Psoas muscle (tissue), 8 donors: Measurements from ENCODE around the gene LBHD2. TPM values are rescaled to one million over a fixed set of nuclear protein-coding genes. Genes with fewer than 3 reads are reported as not detected.

Experiments used
- ATAC-seq, 4 donors: fragments of 200-7000 bp; cut with Tn5 transposase; one replicate each; pipeline ENCODE4 v1.9.1; 2020; ENCODE audit warnings: moderate library complexity in 3 of 4, mild to moderate bottlenecking in 2 of 4
- DNase-seq, 2 donors: peaks; one replicate each; pipeline ENCODE4 v3.0.0-alpha.2; 2020
- H3K27ac ChIP-seq: fragments of 200-600 bp; one replicate; pipeline ENCODE4 v1.8.0; 2022
- H3K27me3 ChIP-seq, 3 donors: fragments of 200-600 bp in 1 of 3; one replicate each; pipeline versions ENCODE4 v1.6.1 to v1.8.0; 2013 to 2022; ENCODE audit warnings: low read length in 2 of 3, mild to moderate bottlenecking in 2 of 3, moderate library complexity in 1 of 3; ENCODE audit not compliant: insufficient read depth in 3 of 3
- H3K36me3 ChIP-seq, 2 donors: fragments of 200-600 bp in 1 of 2; one replicate each; pipeline versions ENCODE4 v1.6.1 to v1.8.0; 2013 to 2022; ENCODE audit warnings: low read depth in 1 of 2, mild to moderate bottlenecking in 1 of 2, moderate library complexity in 1 of 2; ENCODE audit not compliant: insufficient read depth in 1 of 2
- H3K4me1 ChIP-seq: fragments of 200-600 bp; one replicate; pipeline ENCODE4 v1.8.0; 2022
- H3K4me3 ChIP-seq: fragments of 200-600 bp; one replicate; pipeline ENCODE4 v1.8.0; 2022; ENCODE audit warnings: mild to moderate bottlenecking
- H3K9me3 ChIP-seq: fragments of 200-600 bp; one replicate; pipeline ENCODE4 v1.8.0; 2022
- CTCF ChIP-seq: fragments of 200-600 bp; IDR thresholded peaks from one replicate; pipeline ENCODE4 v1.8.0; 2022; ENCODE audit warnings: antibody characterized with exemption
- WGBS, 3 donors: extraction: QIAGEN DNeasy Blood & Tissue Kit; methylation state at CpG; one replicate each; pipeline versions ENCODE4 v1.1.6 to v1.1.7; 2013; 5-methylcytosine and 5-hydroxymethylcytosine counted together
- intact Hi-C, 2 donors: fragments of 100-400 bp; cut with DNase I; formaldehyde crosslinking; loops; one replicate each; pipeline versions ENCODE4 v1.11.0 to v1.14.2; 2022
- polyA plus RNA-seq, 3 donors: library from polyadenylated mRNA; stranded (reverse); fragments of 200-250 nt; gene quantifications; one replicate each; pipeline ENCODE4 v1.2.3, GENCODE V29; 2013
- total RNA-seq, 4 donors: library from RNA; stranded (reverse); fragmentation: NEBNext Ultra II Directional in 2 of 4; extraction: Animal tissue kit (Norgen Biotek cat#: 25700) in 2 of 4; gene quantifications; one replicate each; pipeline versions ENCODE4 v1.2.1 to v1.2.4, GENCODE V29; 2021 to 2023
- donor health status: healthy with polysubstance abuse.
- donor health status: DM: no; HTN: no; CAD: no; lungs with moderate emphysema.
- donor health status: Bipolar disorder and iron deficiency.
- donor health status: healthy.
- donor health status: DM: yes; HTN: yes; CAD: no.
- donor health status: DM: no; HTN: no; CAD: no.
- donor health status: DM: no; HTN: no; CAD: no.
- donor health status: DM: yes; HTN: yes; CAD: no.

The LBHD2 gene
- total and polyA plus RNA-seq, 7 donors: not detected

DNA sequence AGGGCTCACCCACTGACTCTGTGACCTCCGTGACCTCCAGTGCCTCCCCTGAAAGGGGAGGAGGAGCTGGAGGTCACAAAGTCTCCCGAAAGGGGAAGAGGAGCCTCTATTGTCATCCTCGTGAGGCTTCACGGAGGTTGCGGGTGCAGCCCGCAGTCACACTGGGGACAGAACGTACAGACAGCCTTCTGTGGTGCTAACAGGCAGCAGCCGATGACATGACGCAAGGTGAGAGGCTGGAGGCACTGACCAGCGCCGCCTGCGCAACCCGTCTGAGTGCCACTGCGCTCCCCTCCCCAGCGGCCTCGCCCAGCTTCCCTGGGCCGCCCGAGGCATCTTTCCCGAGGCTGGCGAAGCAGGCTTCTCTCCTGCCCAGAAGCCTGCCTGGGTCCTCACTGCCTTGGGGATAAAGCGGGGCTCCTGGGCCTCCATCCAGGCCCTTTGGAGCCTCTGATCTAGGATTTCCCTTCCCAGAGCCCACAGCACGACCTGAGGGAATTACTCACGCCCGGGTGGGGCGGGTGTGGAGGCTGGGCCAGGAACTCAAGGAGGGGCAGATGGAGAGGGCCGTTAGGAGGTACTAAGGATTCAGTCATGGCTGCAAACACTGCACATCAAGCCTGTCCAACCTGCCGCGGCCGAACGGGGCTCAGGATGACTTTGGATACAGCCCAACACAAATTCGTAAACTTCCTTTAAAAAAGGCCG lies 12.3 kb upstream of the LBHD2 start:
- H3K36me3 ChIP-seq: no peaks in the 10 kb centered on the region
- no peak overlapping the region for H3K27ac ChIP-seq
- 73 to 79% (median 75%) methylated on average over 32 of the region's 32 CpGs for WGBS, 3 donors
- H3K9me3 ChIP-seq: no peaks in the 10 kb centered on the region
- intact Hi-C loops: loop anchor here in 1 of 2 donors (10.0 kb wide), 1 partner anchor 377 kb away; no protein-coding TSS in a partner anchor
- DNase-seq (no peak), ATAC-seq (no peak)
- no peaks in the 10 kb centered on the region for H3K27me3 ChIP-seq
- TF ChIP-seq CTCF: no peak
- H3K4me1 ChIP-seq: no peaks in the 10 kb centered on the region
- no peak overlapping the region for H3K4me3 ChIP-seq

DNA sequence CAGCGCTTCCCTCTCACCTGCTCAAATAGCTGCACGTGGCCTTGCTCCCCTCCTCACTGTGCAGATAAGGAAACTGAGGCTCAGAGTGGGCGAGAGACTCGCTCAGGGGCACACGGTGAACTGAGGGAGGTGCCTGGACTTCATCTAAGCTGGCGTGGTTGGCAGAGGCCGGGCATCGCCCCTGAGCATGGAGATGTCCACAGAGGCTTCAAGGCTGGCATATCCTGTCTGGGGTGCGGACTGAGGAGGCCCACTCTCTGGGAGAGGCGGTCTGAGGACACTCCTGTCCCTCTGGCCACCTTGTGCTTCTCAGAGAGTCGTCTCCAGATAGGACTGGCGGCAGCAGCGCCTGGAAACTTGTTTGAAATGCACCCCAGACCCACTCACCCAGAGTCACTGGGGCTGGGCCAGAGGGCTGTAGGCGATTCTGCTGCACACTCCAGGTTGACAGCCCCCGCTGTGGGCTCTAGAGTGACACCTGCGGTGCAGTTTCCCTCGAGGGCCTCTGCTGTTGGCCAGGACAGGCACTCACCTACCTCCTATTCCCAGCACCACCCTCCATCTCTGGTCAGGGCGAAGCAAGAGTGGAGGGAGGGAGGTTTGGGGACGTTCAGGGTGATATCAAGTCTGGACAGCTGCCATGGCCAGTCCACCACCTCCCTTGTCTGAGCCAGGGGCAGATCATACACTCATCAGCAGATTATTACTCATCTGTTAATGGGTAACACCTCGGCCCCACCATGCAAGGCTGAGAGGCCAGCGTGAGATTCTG lies 11.2 kb upstream of the LBHD2 start:
- no peaks in the 10 kb centered on the region for H3K36me3 ChIP-seq
- no peaks in the 10 kb centered on the region for H3K27me3 ChIP-seq
- no peaks in the 10 kb centered on the region for H3K9me3 ChIP-seq
- H3K4me3 ChIP-seq: no peak overlapping the region
- ATAC-seq: no peak
- no peak for TF ChIP-seq CTCF
- WGBS, 3 donors: 79 to 82% (median 82%) methylated on average over 21 of the region's 21 CpGs
- intact Hi-C loops: loop anchor here in 1 of 2 donors (10.0 kb wide), 1 partner anchor 378 kb away; no protein-coding TSS in a partner anchor
- H3K27ac ChIP-seq: no peak overlapping the region
- no peak for DNase-seq
- H3K4me1 ChIP-seq: no peaks in the 10 kb centered on the region

DNA sequence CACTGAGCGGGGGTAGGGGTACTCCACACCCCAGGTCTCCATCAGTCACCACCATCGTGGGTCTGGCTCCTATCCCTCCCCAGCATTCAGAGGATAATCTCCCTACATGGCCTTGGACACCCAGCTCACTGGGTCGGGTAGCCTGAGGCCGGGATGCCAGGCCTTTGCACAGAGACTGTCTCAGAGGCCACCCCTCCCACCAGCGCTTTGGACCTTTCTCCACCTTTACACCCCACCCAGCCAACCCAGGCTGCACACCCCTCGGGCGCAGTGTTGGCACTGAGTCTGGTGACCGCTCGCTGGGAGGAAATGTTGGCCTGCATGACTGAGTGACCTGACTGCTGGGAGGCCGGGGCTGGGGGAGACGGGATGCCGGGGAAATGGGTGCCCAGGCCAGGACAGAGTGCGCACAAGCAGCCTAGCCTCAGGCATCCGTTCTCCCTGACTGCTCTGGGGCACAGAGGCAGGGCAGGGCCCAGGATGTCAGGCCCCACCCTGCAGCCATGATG lies 10.6 kb upstream of the LBHD2 start:
- Histone ChIP-seq H3K9me3 (no peaks in the 10 kb centered on the region), H3K36me3 (no peaks in the 10 kb centered on the region), H3K27me3 (no peaks in the 10 kb centered on the region), H3K27ac (no peak overlapping the region), H3K4me3 (no peak overlapping the region), H3K4me1 (no peaks in the 10 kb centered on the region)
- TF ChIP-seq CTCF: no peak
- WGBS, 3 donors: 71 to 80% (median 75%) methylated on average over 14 of the region's 14 CpGs
- ATAC-seq: no peak
- DNase-seq: no peak
- intact Hi-C loops: loop anchor here in 1 of 2 donors (10.0 kb wide), 1 partner anchor 379 kb away; no protein-coding TSS in a partner anchor

DNA sequence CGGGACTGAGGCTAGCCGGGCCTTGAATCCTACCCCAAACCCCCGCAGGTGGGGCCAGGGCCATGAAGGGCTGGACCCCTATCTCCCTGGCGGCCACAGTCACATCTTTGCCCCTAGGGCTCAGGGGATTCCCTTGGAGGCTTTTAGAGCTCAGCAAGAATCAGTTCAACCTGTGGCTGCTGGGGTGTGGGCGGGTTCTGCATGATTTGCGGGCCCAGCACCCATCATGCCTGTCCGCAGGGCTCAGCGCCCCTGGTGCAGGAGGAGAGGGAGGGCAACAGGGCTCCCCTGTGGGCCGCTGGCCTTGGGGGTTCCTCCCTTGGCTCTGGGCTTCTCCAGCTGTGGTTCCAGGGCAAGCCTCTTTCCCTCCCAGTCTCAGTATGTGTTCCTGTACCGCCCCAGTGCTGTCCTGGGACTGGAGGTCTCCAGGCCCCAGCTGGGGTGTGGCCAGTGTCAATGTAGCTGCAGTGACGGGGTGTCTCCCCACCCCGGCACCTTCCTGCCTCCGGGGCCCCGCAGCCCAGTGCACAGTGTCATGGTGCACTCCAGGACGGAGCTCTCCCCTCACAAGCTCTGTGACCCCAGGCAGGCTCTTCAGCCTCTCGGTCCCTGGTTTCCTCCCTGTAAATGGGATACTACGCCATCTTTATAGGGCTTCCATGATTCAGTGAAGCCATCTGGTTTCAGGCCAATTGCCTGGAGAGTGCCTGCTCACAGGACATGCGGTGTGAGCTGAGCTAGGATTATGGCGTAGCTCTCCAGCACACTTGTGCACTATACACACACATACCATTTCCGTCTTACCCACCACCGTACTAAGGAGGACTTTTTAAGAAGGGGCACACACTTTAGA lies 9.9 kb upstream of the LBHD2 start:
- intact Hi-C loops: loop anchor here in 1 of 2 donors (2.0 to 10.0 kb wide), 2 partner anchors 219 to 379 kb away; no protein-coding TSS in a partner anchor
- no peaks in the 10 kb centered on the region for H3K27me3 ChIP-seq
- no peak overlapping the region for H3K4me3 ChIP-seq
- no peaks in the 10 kb centered on the region for H3K4me1 ChIP-seq
- no peak overlapping the region for H3K27ac ChIP-seq
- ATAC-seq (no peak), DNase-seq (no peak)
- WGBS, 3 donors: 64 to 67% (median 66%) methylated on average over 20 to 21 of the region's 21 CpGs
- TF ChIP-seq CTCF: no peak
- no peaks in the 10 kb centered on the region for H3K9me3 ChIP-seq
- H3K36me3 ChIP-seq: no peaks in the 10 kb centered on the region
